IgD-negative memory B cell (primary cell): ENCODE results near the gene THSD4. TPM values are rescaled to one million over a fixed set of nuclear protein-coding genes. Genes with fewer than 3 reads are reported as not detected.
"Not testable (repeated sequence)": the region's sequence is repeated elsewhere in the genome, so short reads cannot be mapped to it uniquely, and the experiment has no call there.

Experiments
- H3K27ac Mint-ChIP-seq, 3 donors: one replicate each; pipeline ENCODE4 v1.8.0; 2020 to 2022; ENCODE audit warnings: mild to moderate bottlenecking in 3 of 3, mixed read lengths in 3 of 3, moderate library complexity in 1 of 3
- H3K27me3 Mint-ChIP-seq: one replicate; pipeline ENCODE4 v1.8.0; 2021; ENCODE audit warnings: mixed read lengths
- H3K36me3 Mint-ChIP-seq: one replicate; pipeline ENCODE4 v1.8.0; 2020; ENCODE audit warnings: mild to moderate bottlenecking, mixed read lengths
- H3K4me1 Mint-ChIP-seq, 3 donors: one replicate each; pipeline ENCODE4 v1.8.0; 2020 to 2022; ENCODE audit warnings: mixed read lengths in 3 of 3, mild to moderate bottlenecking in 1 of 3
- H3K4me3 Mint-ChIP-seq, 4 donors: one replicate each; pipeline ENCODE4 v1.8.0; 2020 to 2022; ENCODE audit warnings: mild to moderate bottlenecking in 4 of 4, mixed read lengths in 4 of 4, moderate library complexity in 3 of 4
- H3K9me3 Mint-ChIP-seq, 3 donors: one replicate each; pipeline ENCODE4 v1.8.0; 2020 to 2021; ENCODE audit warnings: mixed read lengths in 3 of 3, mild to moderate bottlenecking in 1 of 3
- polyA plus RNA-seq: library from polyadenylated mRNA; unstranded; fragments of 300-500 nt; fragmentation: Illumina TruSeq; gene quantifications from one replicate; pipeline ENCODE4 v1.2.3, GENCODE V29; 2021

The THSD4 gene
- polyA plus RNA-seq, 1 donor from 2014 or later: not detected

DNA sequence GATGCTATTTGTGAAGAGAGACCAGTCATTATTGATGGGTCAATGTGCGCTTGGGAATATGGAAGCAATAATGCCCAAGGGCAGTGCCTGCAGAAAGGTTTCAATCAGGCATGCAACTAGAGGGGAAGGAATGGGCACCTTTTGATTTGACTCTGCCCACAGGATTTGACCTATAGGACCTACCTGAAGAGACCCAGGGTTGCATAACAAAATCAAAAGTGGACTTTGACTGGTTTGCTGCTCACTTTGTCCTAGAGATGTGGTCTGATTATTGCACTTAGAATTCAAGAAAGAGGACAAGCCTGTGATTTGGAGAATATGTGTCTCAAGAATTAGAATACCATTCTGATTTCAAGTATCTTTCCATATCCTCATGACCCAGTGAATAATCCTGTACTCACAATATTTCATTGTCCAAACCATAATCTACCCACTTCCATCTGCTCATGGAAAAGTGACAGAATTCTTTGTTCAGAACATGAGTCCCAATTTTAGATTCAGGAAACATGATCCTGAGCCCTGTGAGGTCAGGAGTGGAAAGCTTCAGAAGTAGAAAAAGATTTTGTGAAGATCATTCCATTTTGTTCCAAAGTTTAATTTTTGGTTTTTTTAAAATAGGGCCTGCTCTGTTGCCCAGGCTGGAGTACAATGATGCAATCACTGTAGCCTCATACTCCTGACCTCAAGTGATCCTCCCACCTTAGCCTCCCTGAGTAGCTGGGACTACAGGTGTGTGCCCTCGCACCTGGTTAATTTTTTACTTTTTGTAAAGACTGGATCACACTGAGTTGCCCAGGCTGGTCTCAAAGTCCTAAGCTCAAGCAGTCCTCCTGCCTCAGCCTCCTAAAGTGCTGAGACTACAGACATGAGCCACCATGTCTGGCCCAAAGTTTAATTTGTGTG is 543.8 kb downstream of the THSD4 start:
- no peak overlapping the region for H3K27ac Mint-ChIP-seq
- no peaks in the 10 kb centered on the region for H3K36me3 Mint-ChIP-seq
- no peaks in the 10 kb centered on the region for H3K4me1 Mint-ChIP-seq
- no peak overlapping the region for H3K4me3 Mint-ChIP-seq
- H3K9me3 Mint-ChIP-seq: no peaks in the 10 kb centered on the region
- peaks cover 3% of the 10 kb centered on the region for H3K27me3 Mint-ChIP-seq

DNA sequence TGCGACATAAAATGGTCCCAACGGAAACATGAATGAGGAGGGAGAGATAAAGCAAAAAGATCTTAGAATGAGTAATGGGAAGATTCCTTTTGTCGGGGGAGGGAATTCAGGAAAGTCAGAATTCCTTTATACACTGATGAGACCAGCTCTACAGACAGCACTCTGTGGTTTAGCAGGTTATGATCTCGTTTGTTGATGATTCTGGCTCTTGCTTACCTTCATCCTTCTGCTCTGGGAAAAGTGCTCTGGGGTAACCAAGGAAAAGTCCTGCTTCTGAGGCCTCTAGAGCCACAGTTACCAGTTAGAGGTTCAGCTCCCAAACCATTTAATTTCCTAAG is 544.4 kb downstream of the THSD4 start:
- H3K9me3 Mint-ChIP-seq: peaks cover 0 to 2% (median 0%) of the 10 kb centered on the region in 3 donors
- H3K27me3 Mint-ChIP-seq: peaks cover 3% of the 10 kb centered on the region
- H3K27ac Mint-ChIP-seq: no peak overlapping the region
- no peaks in the 10 kb centered on the region for H3K4me1 Mint-ChIP-seq
- no peak overlapping the region for H3K4me3 Mint-ChIP-seq
- H3K36me3 Mint-ChIP-seq: peaks cover 2% of the 10 kb centered on the region

DNA sequence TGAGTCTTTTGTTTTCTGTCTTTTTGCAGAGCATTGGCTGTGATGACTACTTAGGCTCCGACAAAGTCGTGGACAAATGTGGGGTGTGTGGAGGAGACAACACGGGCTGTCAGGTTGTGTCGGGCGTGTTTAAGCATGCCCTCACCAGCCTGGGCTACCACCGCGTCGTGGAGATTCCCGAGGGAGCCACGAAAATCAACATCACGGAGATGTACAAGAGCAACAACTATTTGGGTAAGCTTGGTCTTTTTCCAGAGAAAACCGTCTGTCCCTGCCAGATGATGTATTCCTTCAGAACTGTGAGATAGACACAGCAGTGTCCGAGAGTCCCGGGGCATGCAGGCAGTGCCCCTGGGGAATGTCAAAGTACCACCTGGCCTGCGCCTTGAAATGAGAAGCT is 545.2 kb downstream of the THSD4 start:
- Mint-ChIP-seq H3K9me3 (peaks cover 0 to 3% (median 0%) of the 10 kb centered on the region in 3 donors), H3K4me1 (no peaks in the 10 kb centered on the region), H3K27me3 (peaks cover 3% of the 10 kb centered on the region), H3K27ac (no peak overlapping the region), H3K4me3 (no peak overlapping the region), H3K36me3 (peaks cover 2% of the 10 kb centered on the region)

DNA sequence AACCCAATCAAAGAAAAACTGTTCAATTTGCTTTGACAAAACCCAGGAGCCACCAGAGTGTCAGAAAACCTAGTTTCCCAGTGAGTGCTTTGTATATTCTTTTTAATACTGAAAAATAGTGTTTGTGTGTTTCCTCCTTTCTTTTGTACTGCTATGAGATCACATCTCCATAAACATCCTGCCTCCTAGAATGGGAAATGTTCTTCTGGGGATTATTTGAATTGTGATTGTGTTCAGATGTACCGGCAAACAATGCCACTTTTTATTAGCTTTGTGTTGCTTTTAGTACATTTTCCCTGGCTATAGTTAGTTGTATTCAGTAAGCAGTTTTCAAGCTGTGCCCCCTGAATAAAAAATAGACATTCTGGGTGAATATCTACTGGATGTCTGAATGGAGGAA is 547.0 kb downstream of the THSD4 start:
- H3K27ac Mint-ChIP-seq: peak overlapping the region in 1 of 3 donors; percentile 67
- peaks cover 0 to 3% (median 0%) of the 10 kb centered on the region in 3 donors for H3K9me3 Mint-ChIP-seq
- no peak overlapping the region for H3K4me3 Mint-ChIP-seq
- H3K36me3 Mint-ChIP-seq: peaks cover 2% of the 10 kb centered on the region
- H3K27me3 Mint-ChIP-seq: no peaks in the 10 kb centered on the region
- no peaks in the 10 kb centered on the region for H3K4me1 Mint-ChIP-seq

DNA sequence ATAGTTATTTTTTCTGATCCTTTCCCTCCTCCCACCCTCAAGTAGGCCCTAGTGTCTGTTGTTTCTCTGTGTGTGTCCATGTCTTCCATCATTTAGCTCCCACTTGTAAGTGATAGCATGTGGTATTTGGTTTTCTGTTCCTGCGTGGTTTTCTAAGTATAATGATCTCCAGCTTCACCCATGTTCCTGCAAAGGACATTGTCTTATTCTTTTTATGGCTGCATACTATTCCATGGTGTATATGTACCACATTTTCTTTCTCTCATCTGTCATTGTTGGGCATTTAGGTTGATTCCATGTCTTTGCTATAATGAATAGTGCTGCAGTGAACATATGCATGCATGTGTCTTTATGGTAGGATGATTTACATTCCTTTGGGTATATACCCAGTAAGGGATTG is 549.4 kb downstream of the THSD4 start:
- Mint-ChIP-seq H3K4me1 (no peaks in the 10 kb centered on the region), H3K27ac (no peak overlapping the region), H3K9me3 (peaks cover 0 to 3% (median 0%) of the 10 kb centered on the region in 3 donors), H3K27me3 (no peaks in the 10 kb centered on the region), H3K36me3 (peaks cover 2% of the 10 kb centered on the region), H3K4me3 (no peak overlapping the region)

DNA sequence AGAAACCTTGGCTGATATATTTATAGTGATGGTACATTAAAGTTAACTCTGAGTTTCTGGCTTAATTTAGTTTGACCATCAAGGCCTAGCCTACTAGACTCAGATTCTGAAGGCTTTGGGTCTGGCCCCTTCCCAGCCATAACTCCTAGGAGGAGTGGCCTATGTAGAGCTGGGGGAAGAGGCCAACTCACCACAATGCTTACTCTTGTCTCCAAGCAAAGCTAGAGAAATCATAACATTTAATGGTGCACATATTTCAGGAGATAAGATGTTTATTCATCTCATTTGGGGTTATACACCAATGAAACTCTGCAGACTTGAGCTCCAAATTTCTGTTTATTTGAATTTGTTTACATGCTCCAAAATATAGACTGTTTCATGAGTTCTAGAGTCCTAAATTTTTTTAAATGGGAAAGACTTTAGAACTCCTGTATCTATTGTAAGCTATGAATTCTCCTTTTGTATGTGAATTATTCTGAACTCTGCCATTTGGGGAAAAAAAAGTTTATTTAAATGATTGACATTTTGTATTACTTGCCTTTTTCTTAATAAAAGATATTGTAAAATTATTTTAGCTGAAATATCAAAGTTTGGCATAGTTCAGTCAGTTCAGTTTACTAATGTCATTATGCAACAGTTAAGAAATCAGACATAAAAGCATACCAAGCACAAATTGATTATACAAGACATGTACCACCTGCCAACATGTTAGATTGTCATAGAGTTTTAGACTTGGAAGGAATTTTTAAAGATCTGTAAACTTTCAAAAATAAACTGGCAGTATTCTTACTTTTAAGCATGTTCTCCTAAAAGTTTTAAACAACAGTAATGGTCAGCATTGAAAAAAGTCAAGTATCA is 551.7 kb downstream of the THSD4 start:
- H3K27me3 Mint-ChIP-seq: no peaks in the 10 kb centered on the region
- H3K27ac Mint-ChIP-seq: no peak overlapping the region
- peaks cover 2% of the 10 kb centered on the region for H3K36me3 Mint-ChIP-seq
- H3K4me3 Mint-ChIP-seq: no peak overlapping the region
- peaks cover 0 to 3% (median 3%) of the 10 kb centered on the region in 3 donors for H3K9me3 Mint-ChIP-seq
- H3K4me1 Mint-ChIP-seq: no peaks in the 10 kb centered on the region

DNA sequence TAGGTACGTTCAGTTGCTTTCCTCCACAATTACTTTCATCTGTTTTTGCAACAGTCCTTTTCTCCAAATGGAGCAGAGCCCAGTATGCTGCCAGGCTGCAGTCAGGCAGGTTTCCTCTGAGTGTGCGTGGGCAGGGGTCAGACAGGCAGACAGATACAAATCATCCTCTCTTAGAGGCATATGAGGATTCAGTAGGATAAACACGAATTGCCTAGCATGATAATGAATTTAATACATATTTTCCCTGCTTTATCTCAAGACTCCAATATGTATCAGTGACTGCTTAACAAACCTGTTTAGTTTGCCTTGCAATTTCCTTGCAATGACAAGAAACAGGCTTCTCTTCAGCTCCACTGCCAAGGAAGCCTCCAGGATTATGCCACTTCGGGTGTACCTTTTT is 554.4 kb downstream of the THSD4 start:
- no peak overlapping the region for H3K4me3 Mint-ChIP-seq
- H3K9me3 Mint-ChIP-seq: peaks cover 0 to 3% (median under 1%) of the 10 kb centered on the region in 3 donors
- H3K27ac Mint-ChIP-seq: no peak overlapping the region
- peaks cover under 1% of the 10 kb centered on the region for H3K36me3 Mint-ChIP-seq
- no peaks in the 10 kb centered on the region for H3K4me1 Mint-ChIP-seq
- H3K27me3 Mint-ChIP-seq: no peaks in the 10 kb centered on the region

DNA sequence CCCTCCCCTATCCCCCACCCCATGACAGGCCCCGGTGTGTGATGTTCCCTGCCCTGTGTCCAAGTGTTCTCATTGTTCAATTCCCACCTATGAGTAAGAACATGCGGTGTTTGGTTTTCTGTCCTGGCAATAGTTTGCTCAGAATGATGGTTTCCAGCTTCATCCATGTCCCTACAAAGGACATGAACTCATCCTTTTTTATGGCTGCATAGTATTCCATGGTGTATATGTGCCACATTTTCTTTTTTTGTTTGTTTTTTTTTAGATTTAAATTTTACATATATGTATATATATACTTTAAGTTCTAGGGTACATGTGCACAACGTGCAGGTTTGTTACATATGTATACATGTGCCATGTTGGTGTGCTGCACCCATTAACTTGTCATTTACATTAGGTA is 555.0 kb downstream of the THSD4 start:
- H3K36me3 Mint-ChIP-seq, H3K4me1 Mint-ChIP-seq, H3K27ac Mint-ChIP-seq, H3K27me3 Mint-ChIP-seq, H3K4me3 Mint-ChIP-seq, H3K9me3 Mint-ChIP-seq: not testable (repeated sequence)

DNA sequence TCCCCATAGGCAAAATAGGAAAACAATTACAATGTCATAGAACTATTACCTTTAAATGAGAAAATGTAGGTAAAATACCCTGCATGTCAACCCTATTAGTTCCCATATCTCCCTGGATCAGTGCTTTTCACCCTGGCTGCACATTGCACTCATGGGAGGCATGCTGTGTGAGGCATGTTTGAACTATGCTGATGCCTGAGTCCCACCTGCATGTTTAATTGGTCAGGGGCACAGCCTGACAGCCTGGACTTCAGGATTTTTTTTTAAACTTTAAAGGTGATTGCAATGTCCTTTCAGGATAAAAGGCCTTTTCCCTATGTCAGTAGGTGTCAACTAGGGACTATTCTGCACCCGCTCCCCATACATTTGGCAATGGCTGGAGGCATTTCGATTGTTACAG is 559.1 kb downstream of the THSD4 start:
- H3K9me3 Mint-ChIP-seq: peaks cover 0 to 3% (median 3%) of the 10 kb centered on the region in 3 donors
- peaks cover 5% of the 10 kb centered on the region for H3K27me3 Mint-ChIP-seq
- H3K36me3 Mint-ChIP-seq: no peaks in the 10 kb centered on the region
- H3K27ac Mint-ChIP-seq: no peak overlapping the region
- peaks cover 0 to 3% (median 2%) of the 10 kb centered on the region in 3 donors for H3K4me1 Mint-ChIP-seq
- no peak overlapping the region for H3K4me3 Mint-ChIP-seq

DNA sequence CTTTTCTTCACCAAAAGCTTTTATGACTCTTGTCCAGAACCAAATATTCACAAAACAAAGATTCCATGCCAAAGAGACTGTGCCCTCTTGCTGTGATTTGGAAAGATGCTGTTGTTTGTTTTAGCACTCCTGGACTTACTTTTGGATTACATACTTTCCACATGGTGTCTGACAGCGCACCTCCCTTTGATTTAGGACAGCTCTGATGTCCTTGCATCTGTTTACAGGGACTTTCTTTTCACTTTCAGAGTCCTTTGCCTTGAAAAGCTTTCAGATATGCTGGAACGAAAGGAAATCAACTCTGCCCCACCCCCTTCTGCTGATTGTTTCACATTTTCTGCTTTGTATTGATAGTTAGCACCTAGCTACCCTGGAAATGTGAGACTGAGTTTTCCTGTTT is 562.1 kb downstream of the THSD4 start:
- peaks cover 0 to 3% (median 2%) of the 10 kb centered on the region in 3 donors for H3K4me1 Mint-ChIP-seq
- H3K4me3 Mint-ChIP-seq: no peak overlapping the region
- no peaks in the 10 kb centered on the region for H3K36me3 Mint-ChIP-seq
- H3K27ac Mint-ChIP-seq: no peak overlapping the region
- peaks cover 5% of the 10 kb centered on the region for H3K27me3 Mint-ChIP-seq
- peaks cover 0 to 3% (median 0%) of the 10 kb centered on the region in 3 donors for H3K9me3 Mint-ChIP-seq

DNA sequence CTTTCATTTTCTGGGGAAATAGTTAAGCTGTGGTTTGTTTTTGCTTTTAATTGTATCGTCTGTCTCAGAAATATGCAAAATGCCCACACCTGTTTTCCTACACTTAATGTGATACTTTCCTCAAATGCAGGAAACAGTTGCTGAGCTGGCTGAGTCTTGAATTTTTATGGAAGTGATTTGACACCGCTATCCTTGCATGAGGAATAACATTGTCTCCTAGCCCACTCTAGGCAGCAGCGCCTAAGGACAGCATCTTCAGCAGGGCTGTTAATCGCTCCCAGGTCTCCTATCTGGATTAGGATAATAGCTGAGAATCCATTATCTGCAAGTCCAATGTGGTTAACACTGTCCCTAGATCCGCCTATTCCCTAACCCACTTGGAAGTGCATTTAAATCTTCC is 562.5 kb downstream of the THSD4 start:
- peaks cover 0 to 3% (median 0%) of the 10 kb centered on the region in 3 donors for H3K9me3 Mint-ChIP-seq
- H3K27ac Mint-ChIP-seq: no peak overlapping the region
- no peaks in the 10 kb centered on the region for H3K36me3 Mint-ChIP-seq
- H3K4me1 Mint-ChIP-seq: peaks cover 0 to 3% (median 2%) of the 10 kb centered on the region in 3 donors
- no peak overlapping the region for H3K4me3 Mint-ChIP-seq
- peaks cover 5% of the 10 kb centered on the region for H3K27me3 Mint-ChIP-seq

DNA sequence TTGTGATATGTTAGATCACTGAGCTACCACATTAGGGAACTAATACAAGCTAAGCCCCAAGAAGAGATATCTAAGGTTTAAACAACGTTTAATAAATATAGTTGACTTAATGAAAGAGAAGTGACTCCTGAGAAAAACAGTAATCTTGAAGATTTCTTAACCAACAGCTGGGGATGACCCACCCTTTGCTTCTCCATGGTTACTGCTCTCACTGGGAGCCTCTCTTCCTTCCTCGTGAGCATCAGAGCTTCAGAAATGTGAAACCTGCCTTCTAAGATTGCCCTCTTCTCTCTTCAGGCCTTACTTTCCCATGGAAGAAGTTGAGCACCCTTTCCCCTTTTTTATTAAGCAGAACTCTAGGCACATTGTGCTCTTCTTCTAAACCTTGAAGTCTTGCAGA is 562.9 kb downstream of the THSD4 start:
- Mint-ChIP-seq H3K27me3 (peaks cover 5% of the 10 kb centered on the region), H3K4me3 (no peak overlapping the region), H3K9me3 (peaks cover 0 to 3% (median 0%) of the 10 kb centered on the region in 3 donors), H3K27ac (no peak overlapping the region), H3K4me1 (peaks cover 0 to 3% (median 2%) of the 10 kb centered on the region in 3 donors), H3K36me3 (no peaks in the 10 kb centered on the region)

DNA sequence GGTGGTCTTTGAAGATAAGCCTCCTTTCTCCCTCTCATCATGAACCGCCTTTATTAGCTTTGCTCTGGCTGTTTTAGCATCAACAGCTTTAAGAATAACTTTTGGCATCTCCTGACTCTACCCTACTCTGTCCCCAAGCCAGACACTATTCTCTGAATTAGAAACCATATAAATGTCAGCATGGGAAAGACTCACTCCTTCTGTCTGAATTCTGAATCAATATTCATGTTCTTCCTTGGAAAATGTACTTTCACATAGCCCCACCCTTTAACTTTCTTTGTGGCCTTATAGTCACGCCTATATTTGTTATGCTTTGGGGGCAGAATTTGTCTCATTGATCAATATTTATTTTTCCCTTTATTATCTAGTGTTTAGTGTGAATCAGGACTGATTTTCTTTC is 563.3 kb downstream of the THSD4 start:
- Mint-ChIP-seq H3K27ac (no peak overlapping the region), H3K36me3 (no peaks in the 10 kb centered on the region), H3K4me1 (peaks cover 0 to 3% (median 2%) of the 10 kb centered on the region in 3 donors), H3K4me3 (no peak overlapping the region), H3K27me3 (peaks cover 5% of the 10 kb centered on the region), H3K9me3 (peaks cover 0 to 3% (median 0%) of the 10 kb centered on the region in 3 donors)

DNA sequence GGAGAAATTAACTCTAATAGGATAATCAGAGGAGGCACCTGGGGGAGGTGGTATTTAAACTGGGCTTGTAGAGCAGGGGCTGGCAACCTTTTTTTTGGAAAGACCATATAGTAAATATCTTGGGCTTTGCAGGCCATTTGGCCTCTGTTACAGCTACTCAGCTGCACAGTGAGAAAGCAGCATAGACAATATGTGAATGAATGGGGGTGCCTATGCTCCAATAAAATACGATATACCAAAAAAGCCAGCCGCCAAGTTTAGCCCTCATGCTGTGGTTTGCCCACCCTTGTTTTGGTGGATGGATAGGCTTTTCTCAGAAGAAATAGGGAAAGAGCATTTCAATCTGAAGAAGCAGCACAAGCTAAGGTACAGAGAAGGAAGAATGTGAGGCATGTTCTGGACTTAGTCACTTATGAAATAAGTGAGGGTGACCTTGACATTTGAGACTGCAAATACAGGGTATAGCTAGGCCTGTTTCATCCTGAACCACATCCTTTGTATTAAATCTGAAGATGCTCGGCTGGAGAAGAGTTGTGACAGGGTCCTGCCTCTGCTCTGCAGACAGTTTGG is 564.0 kb downstream of the THSD4 start:
- Mint-ChIP-seq H3K27ac (no peak overlapping the region), H3K4me3 (no peak overlapping the region), H3K4me1 (peaks cover 0 to 3% (median 2%) of the 10 kb centered on the region in 3 donors)

DNA sequence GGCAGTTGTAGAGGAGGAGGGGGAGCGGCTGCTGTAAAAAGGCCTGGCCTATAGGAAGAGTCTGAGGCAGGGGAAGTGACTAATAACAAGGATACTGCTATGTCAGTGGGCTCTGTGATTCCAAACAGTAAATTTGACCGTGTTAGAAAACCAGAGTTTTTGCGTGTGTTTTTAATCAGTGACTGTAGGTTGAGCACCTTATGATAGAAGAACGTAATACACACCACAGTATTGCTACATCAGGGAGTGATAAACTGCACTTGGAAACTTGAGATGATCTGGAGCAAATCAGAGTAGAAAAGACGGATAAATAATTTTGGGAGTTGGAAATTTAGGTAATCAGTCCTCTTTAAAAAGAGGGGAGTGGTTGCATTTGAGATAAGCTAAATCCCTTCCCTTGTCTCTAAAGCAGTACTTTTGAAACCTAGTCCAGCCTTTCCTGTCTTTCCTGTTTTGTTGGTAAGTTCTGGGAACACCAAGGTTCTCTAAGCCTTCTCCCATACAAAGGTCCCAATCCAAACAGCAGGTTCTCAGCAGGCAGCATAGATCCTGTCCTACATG is 564.6 kb downstream of the THSD4 start:
- Mint-ChIP-seq H3K9me3 (peaks cover 0 to 3% (median 0%) of the 10 kb centered on the region in 3 donors), H3K27ac (no peak overlapping the region), H3K4me1 (peaks cover 0 to 3% (median 2%) of the 10 kb centered on the region in 3 donors), H3K36me3 (no peaks in the 10 kb centered on the region), H3K4me3 (no peak overlapping the region), H3K27me3 (peaks cover 5% of the 10 kb centered on the region)

More for the DNA sequence above, 564.0 kb downstream of the THSD4 start:
- Mint-ChIP-seq H3K36me3 (no peaks in the 10 kb centered on the region), H3K9me3 (peaks cover 0 to 3% (median 0%) of the 10 kb centered on the region in 3 donors), H3K27me3 (peaks cover 5% of the 10 kb centered on the region)
